NB4 (cell line): ENCODE measurements around the gene PIK3AP1.

Source experiments
- POLR2A ChIP-seq: IDR thresholded peaks from 2 replicates; pipeline ENCODE4 v1.6.1; 2011; ENCODE audit warnings: mild to moderate bottlenecking; ENCODE audit not compliant: insufficient read length; ENCODE audit errors: extremely low read depth
- TF ChIP-seq, protein P1 (sequence below): IDR thresholded peaks from one replicate; pipeline ENCODE4 v1.5.1; 2012; ENCODE audit warnings: low read depth, low read length

DNA sequence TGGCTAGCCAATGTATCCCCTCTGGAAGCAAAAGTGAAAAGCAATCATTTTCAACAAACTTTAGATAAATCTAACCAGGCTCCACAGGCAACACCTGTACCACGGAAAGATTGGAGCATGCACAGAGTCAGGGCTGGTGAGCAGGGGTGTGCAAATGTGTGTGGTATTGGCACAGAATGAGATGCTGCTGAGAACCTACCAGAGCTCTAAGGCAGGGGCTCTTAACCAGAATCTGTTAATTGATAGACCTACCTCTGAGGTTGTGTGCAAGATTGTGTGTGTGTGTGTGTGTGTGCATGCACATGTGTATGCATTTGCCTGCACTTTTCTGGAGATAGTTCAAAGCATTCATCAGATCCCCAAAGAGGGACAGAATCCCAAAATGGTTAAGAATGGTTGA is 62.9 kb downstream of the PIK3AP1 start:
- TF ChIP-seq, protein P1, sequence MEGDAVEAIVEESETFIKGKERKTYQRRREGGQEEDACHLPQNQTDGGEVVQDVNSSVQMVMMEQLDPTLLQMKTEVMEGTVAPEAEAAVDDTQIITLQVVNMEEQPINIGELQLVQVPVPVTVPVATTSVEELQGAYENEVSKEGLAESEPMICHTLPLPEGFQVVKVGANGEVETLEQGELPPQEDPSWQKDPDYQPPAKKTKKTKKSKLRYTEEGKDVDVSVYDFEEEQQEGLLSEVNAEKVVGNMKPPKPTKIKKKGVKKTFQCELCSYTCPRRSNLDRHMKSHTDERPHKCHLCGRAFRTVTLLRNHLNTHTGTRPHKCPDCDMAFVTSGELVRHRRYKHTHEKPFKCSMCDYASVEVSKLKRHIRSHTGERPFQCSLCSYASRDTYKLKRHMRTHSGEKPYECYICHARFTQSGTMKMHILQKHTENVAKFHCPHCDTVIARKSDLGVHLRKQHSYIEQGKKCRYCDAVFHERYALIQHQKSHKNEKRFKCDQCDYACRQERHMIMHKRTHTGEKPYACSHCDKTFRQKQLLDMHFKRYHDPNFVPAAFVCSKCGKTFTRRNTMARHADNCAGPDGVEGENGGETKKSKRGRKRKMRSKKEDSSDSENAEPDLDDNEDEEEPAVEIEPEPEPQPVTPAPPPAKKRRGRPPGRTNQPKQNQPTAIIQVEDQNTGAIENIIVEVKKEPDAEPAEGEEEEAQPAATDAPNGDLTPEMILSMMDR: no peak
- no peak for TF ChIP-seq POLR2A
